Keratinocyte (primary cell): ENCODE data around the gene FRMD3. TPM values are rescaled to one million over a fixed set of nuclear protein-coding genes. Genes with fewer than 3 reads are reported as not detected.

Experiments used
- DNase-seq: peaks from one replicate; pipeline ENCODE4 v3.0.0-alpha.2; 2011; ENCODE audit warnings: low read depth, missing footprints, low spot score
- FAIRE-seq: peaks from 2 replicates; lab custom pipeline; 2011; peaks lifted over from hg19 to GRCh38; lab: Jason Lieb, UNC
- H2AFZ ChIP-seq: 2 replicates; pipeline ENCODE4 v1.6.0; 2012; ENCODE audit warnings: low read length, control low read depth, inconsistent platforms; ENCODE audit not compliant: control insufficient read depth
- H3K27ac ChIP-seq: 2 replicates; pipeline ENCODE4 v1.5.1; 2011; ENCODE audit warnings: low read length; ENCODE audit not compliant: control insufficient read depth, insufficient read depth
- H3K27me3 ChIP-seq: 3 replicates; pipeline ENCODE4 v1.6.0; 2011; ENCODE audit warnings: low read length; ENCODE audit not compliant: control insufficient read depth, insufficient read depth; ENCODE audit errors: extremely low read depth
- H3K36me3 ChIP-seq, 2 experiments: 2 replicates in 1 of 2; 3 replicates in 1 of 2; pipeline ENCODE4 v1.5.1; 2011; ENCODE audit warnings: low read length in 2 of 2, mild to moderate bottlenecking in 1 of 2; ENCODE audit not compliant: control insufficient read depth in 2 of 2, insufficient read depth in 2 of 2; ENCODE audit errors: extremely low read depth in 1 of 2
- H3K4me1 ChIP-seq: 3 replicates; pipeline ENCODE4 v1.5.1; 2011; ENCODE audit warnings: low read length; ENCODE audit not compliant: control insufficient read depth, insufficient read depth; ENCODE audit errors: extremely low read depth
- H3K4me2 ChIP-seq: 3 replicates; pipeline ENCODE4 v1.6.0; 2011; ENCODE audit warnings: low read depth, low read length; ENCODE audit not compliant: control insufficient read depth, insufficient read depth; ENCODE audit errors: extremely low read depth
- H3K4me3 ChIP-seq, 3 experiments: fragments of 200-600 bp in 1 of 3; sonication (generic) in 1 of 3; 2 replicates in 2 of 3; 3 replicates in 1 of 3; pipeline ENCODE4 v1.5.1; 2011 to 2016; ENCODE audit warnings: low read length in 3 of 3, mild to moderate bottlenecking in 3 of 3, control low read depth in 2 of 3, inconsistent platforms in 1 of 3, low read depth in 1 of 3, mixed read lengths in 1 of 3, mixed run types in 1 of 3, moderate library complexity in 1 of 3; ENCODE audit not compliant: control insufficient read depth in 2 of 3, insufficient read depth in 2 of 3; ENCODE audit errors: extremely low read depth in 1 of 3
- H3K79me2 ChIP-seq: 2 replicates; pipeline ENCODE4 v1.6.0; 2012; ENCODE audit warnings: low read length; ENCODE audit not compliant: control insufficient read depth, insufficient read depth
- H3K9ac ChIP-seq: 3 replicates; pipeline ENCODE4 v1.6.0; 2011; ENCODE audit warnings: low read length; ENCODE audit not compliant: control insufficient read depth, insufficient read depth; ENCODE audit errors: extremely low read depth
- H3K9me1 ChIP-seq: 3 replicates; pipeline ENCODE4 v1.6.0; 2011; ENCODE audit warnings: low read length; ENCODE audit not compliant: control insufficient read depth, insufficient read depth; ENCODE audit errors: extremely low read depth
- H3K9me3 ChIP-seq: 2 replicates; pipeline ENCODE4 v1.5.1; 2012; ENCODE audit warnings: low read depth, low read length; ENCODE audit not compliant: control insufficient read depth
- H4K20me1 ChIP-seq: 3 replicates; pipeline ENCODE4 v1.6.0; 2011; ENCODE audit warnings: low read length; ENCODE audit not compliant: control insufficient read depth, insufficient read depth; ENCODE audit errors: extremely low read depth
- CTCF ChIP-seq, 3 experiments: IDR thresholded peaks in 1 of 3; conservative IDR thresholded peaks in 1 of 3; optimal IDR thresholded peaks in 1 of 3; 2 replicates in 2 of 3; 3 replicates in 1 of 3; pipeline versions ENCODE3 to v1.5.1; 2011; ENCODE audit warnings: low read length in 3 of 3, mild to moderate bottlenecking in 3 of 3, moderate library complexity in 2 of 3, control low read depth in 1 of 3, inconsistent platforms in 1 of 3; ENCODE audit not compliant: insufficient read depth in 2 of 3; ENCODE audit errors: extremely low read depth in 1 of 3
- EZH2 ChIP-seq: IDR thresholded peaks from one replicate; pipeline ENCODE4 v1.6.1; 2012; ENCODE audit warnings: inconsistent platforms, mild to moderate bottlenecking, low read length, moderate library complexity
- dilution Hi-C: fragments of 300-500 bp; cut with MboI; formaldehyde crosslinking; loops from one replicate; pipeline ENCODE4 v1.7.0; 2020; ENCODE audit warnings: low sequenced_read_pairs; ENCODE audit not compliant: extremely low pct_ligation_motif_present
- polyA plus RNA-seq, 5 experiments: library from polyadenylated mRNA; depleted of rRNA in 3 of 5; stranded (reverse) in 3 of 5; stranded (forward) in 1 of 5; unstranded in 1 of 5; fragments of >200 nt; gene quantifications; 1 replicate in 1 of 5; 2 replicates in 3 of 5; 3 replicates in 1 of 5; pipeline versions ENCODE4 v1.2.1 to v1.2.3, GENCODE V29; 2011 to 2012; ENCODE audit warnings: missing spikeins in 2 of 5, low read depth in 1 of 5, low replicate concordance in 1 of 5

The FRMD3 gene
- polyA plus RNA-seq, 1 donor (not counting 4 experiments of a cell fraction or from before 2014, with no cell fraction given), result 0.21 TPM

- Histone ChIP-seq H3K4me3 (no peak overlapping the region), H2AFZ (no peak overlapping the region), H3K9ac (no peak overlapping the region), H3K36me3 (no peaks in the 10 kb centered on the region), H3K79me2 (no peaks in the 10 kb centered on the region), H3K27ac (no peak overlapping the region), H3K27me3 (no peaks in the 10 kb centered on the region), H3K9me1 (no peaks in the 10 kb centered on the region), H3K4me2 (no peak overlapping the region), H4K20me1 (no peaks in the 10 kb centered on the region), H3K9me3 (no peaks in the 10 kb centered on the region), H3K4me1 (no peaks in the 10 kb centered on the region)
- DNase-seq (no peak), FAIRE-seq (no peak)
- TF ChIP-seq CTCF (optimal IDR thresholded peaks at IDR 0.05 in 1 of 3, IDR thresholded peaks at IDR 0.05 in 1 of 3, conservative IDR thresholded peaks at IDR 0.05 in 1 of 3; ENCODE audit: extremely low read depth in 1 of 3, insufficient read depth in 2 of 3, low read length in 3 of 3) (no peak), EZH2 (no peak)
- dilution Hi-C loops, result no loop called here
These were observed 149.9 kb downstream of the FRMD3 start for GRCh38 chr9:83388346-83388745.

GRCh38 chr9:83387401-83388185, 150.6 kb downstream of the FRMD3 start:
- H3K9me1 ChIP-seq, result no peaks in the 10 kb centered on the region
- no peaks in the 10 kb centered on the region for H3K79me2 ChIP-seq
- no peaks in the 10 kb centered on the region for H3K4me1 ChIP-seq
- H3K4me2 ChIP-seq, result no peak overlapping the region
- H2AFZ ChIP-seq, result no peak overlapping the region
- FAIRE-seq (no peak), DNase-seq (no peak)
- H3K9ac ChIP-seq, result no peak overlapping the region
- dilution Hi-C loops, result no loop called here
- TF ChIP-seq EZH2 (no peak), CTCF (optimal IDR thresholded peaks at IDR 0.05 in 1 of 3, IDR thresholded peaks at IDR 0.05 in 1 of 3, conservative IDR thresholded peaks at IDR 0.05 in 1 of 3; ENCODE audit: extremely low read depth in 1 of 3, insufficient read depth in 2 of 3, low read length in 3 of 3) (no peak)
- no peaks in the 10 kb centered on the region for H3K36me3 ChIP-seq
- H3K9me3 ChIP-seq, result no peaks in the 10 kb centered on the region
- H3K27ac ChIP-seq, result no peak overlapping the region
- no peak overlapping the region for H3K4me3 ChIP-seq
- H3K27me3 ChIP-seq, result no peaks in the 10 kb centered on the region
- no peaks in the 10 kb centered on the region for H4K20me1 ChIP-seq
